HUDEP-2 (cell line): ENCODE measurements around the gene IRX2.

Experiments
- DNase-seq, 76 experiments: peaks; one replicate each; lab custom pipeline; 2025; ENCODE audit not compliant: unreplicated experiment in 76 of 76; lab: John Stamatoyannopoulos, UW

IRX2 gene

GRCh38 chr5:2756211-2757152 is 5.0 kb upstream of the IRX2 start:
- DNase-seq: no peak

GRCh38 chr5:2755681-2756171 is 4.2 kb upstream of the IRX2 start:
- no peak for DNase-seq

- no peak for DNase-seq
Measured at GRCh38 chr5:2755076-2755680, 3.7 kb upstream of the IRX2 start.

GRCh38 chr5:2754581-2755075 is 3.2 kb upstream of the IRX2 start:
- no peak for DNase-seq

- DNase-seq: no peak
Measured at GRCh38 chr5:2753452-2754420, 2.3 kb upstream of the IRX2 start.

GRCh38 chr5:2752821-2753439 is 1.5 kb upstream of the IRX2 start:
- no peak for DNase-seq

- DNase-seq: no peak
Measured at GRCh38 chr5:2752059-2752820, 763 bp upstream of the IRX2 start.

- DNase-seq: no peak
Measured at GRCh38 chr5:2750758-2751464, 566 bp downstream of the IRX2 start.

GRCh38 chr5:2750026-2750757 is 1.3 kb downstream of the IRX2 start:
- DNase-seq: no peak

- DNase-seq: no peak
Measured at GRCh38 chr5:2749514-2750025, 1.9 kb downstream of the IRX2 start.

GRCh38 chr5:2748861-2749513 is 2.5 kb downstream of the IRX2 start:
- DNase-seq: no peak

GRCh38 chr5:2748179-2748860 is 3.2 kb downstream of the IRX2 start:
- DNase-seq: no peak

GRCh38 chr5:2747363-2748162 is 3.9 kb downstream of the IRX2 start:
- DNase-seq: peak in 1 of 76 experiments; percentile 2

- DNase-seq: no peak
Measured at GRCh38 chr5:2746561-2747032, 4.9 kb downstream of the IRX2 start.

GRCh38 chr5:2744485-2744884 is 7.0 kb downstream of the IRX2 start:
- no peak for DNase-seq
